Hindlimb muscle (tissue), 1 donor: ENCODE results near the gene ALDH16A1. TPM values are rescaled to one million over a fixed set of nuclear protein-coding genes. Genes with fewer than 3 reads are reported as not detected.

ENCODE experiments used
- DNase-seq: peaks from one replicate; pipeline ENCODE4 v3.0.0-alpha.2; 2013
- polyA plus RNA-seq: library from polyadenylated mRNA; unstranded; fragments of 120-200 nt; gene quantifications from one replicate; pipeline ENCODE4 v1.2.1, GENCODE V29; 2013; ENCODE audit not compliant: insufficient read length

The ALDH16A1 gene
- polyA plus RNA-seq, 1 donor: 14.8 TPM

DNA sequence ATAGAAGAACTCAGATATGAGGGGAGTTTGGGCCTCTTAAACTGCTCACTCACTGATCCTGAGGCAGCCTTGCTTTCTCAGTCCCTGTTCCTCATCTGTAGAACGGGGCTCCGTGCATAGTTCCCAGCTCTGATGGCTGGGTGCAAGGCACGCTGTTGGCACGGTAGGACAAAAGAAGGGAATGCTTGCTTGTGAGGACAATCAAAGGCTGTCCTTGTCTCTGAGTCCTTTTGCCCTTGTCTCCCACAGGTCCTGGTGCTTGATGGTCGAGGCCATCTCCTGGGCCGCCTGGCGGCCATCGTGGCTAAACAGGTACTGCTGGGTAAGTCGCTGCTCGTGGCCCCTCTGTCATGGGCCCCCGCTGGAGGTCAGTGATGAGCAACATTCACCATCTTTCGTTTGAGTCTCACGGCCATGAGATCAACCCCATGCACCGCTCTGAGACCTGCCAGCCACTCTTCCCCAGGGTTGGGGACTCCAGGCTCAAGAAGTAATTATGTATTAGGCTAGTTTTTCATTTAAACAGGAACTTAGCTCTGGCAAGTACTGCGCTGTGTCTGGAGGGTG lies 36.7 kb downstream of the ALDH16A1 start:
- DNase-seq: no peak

DNA sequence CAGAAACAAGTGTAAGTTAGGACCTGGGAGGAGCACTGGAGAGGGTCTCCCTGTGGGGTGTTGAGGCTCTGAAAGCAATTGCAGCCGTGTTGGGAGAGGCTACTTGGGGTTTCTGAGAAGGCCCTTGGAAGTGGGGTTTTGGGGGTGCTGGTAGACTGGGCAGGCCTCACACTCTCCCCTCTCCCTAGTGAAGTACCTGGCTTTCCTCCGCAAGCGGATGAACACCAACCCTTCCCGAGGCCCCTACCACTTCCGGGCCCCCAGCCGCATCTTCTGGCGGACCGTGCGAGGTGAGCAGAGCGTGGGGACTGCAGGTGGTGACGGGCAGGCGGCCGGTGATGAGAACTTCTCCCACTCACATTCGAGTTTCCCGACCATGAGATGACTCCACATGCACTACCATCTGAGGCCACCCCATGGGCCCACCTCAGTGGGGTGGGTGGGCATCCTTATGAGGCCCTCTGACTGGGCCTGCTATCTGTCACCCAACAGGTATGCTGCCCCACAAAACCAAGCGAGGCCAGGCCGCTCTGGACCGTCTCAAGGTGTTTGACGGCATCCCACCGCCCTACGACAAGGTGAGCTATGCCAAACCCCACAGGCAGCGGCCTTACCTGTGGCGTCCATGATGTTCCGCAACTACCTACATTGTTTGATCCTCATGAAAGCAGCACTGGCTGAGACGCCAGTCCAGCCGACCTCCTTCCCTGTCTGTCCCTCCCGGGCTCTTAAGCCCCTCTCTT lies 37.4 kb downstream of the ALDH16A1 start:
- no peak for DNase-seq

GRCh38 chr19:49491030-49491803 lies 38.2 kb downstream of the ALDH16A1 start:
- DNase-seq: no peak

- DNase-seq: no peak
Measured at GRCh38 chr19:49491804-49492572, 39.0 kb downstream of the ALDH16A1 start.

- DNase-seq: no peak
Measured at GRCh38 chr19:49492573-49493405, 39.8 kb downstream of the ALDH16A1 start.

- no peak for DNase-seq
Measured at GRCh38 chr19:49496574-49497008, 43.6 kb downstream of the ALDH16A1 start.

DNA sequence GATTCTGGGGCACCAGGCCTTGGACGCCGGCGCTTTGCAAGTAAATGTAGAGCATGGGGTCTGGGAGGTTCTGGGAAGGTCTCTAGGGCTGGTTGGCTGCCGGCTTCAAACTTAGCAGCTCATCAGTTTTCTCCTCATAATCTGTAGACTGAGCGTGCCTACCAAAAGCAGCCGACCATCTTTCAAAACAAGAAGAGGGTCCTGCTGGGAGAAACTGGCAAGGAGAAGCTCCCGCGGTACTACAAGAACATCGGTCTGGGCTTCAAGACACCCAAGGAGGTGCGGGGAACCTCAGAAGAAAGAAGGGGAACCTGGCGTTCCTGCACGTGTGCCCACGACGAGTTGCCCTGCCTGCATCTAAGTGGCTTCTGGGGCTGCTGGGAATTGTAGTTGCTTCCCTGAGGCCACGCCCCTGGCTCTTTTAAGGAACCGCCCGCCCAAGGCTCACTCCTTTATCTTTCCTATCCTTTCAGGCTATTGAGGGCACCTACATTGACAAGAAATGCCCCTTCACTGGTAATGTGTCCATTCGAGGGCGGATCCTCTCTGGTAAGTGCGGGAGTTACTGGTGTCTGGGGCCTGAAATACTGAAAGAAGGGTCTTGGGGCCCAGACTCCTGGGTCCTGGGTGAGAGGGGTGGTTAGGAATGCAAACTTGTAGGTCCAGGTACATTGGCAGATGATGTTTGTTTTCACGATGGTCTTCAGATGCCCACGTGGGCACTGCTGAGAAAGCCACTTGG lies 44.2 kb downstream of the ALDH16A1 start:
- no peak for DNase-seq

GRCh38 chr19:49497789-49498103 lies 44.7 kb downstream of the ALDH16A1 start:
- no peak for DNase-seq

- DNase-seq: no peak
Measured at GRCh38 chr19:49498475-49498874, 45.5 kb downstream of the ALDH16A1 start.

GRCh38 chr19:49499030-49499670 lies 46.1 kb downstream of the ALDH16A1 start:
- no peak for DNase-seq

- peak; percentile 78 for DNase-seq
Measured at GRCh38 chr19:49502866-49503581, 50.0 kb downstream of the ALDH16A1 start.

DNA sequence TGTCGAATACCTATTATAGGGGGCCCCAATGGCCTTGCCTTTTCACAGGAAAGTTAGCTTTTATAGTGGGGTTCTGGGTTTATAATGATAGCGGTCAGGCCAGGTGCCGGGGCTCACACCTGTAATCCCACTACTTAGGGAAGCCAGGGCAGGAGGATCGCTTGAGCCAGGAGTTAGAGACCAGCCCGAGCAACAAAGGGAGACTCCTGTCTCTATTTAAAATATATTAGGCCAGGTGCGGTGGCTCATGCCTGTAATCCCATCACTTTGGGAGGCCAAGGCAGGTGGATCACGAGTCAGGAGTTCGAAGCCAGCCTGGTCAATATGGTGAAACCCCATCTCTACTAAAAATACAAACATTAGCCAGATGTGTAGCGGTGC lies 50.5 kb downstream of the ALDH16A1 start:
- no peak for DNase-seq

- no peak for DNase-seq
Measured at GRCh38 chr19:49506575-49507105, 53.6 kb downstream of the ALDH16A1 start.

- DNase-seq: no peak
Measured at GRCh38 chr19:49507803-49508494, 54.9 kb downstream of the ALDH16A1 start.

DNA sequence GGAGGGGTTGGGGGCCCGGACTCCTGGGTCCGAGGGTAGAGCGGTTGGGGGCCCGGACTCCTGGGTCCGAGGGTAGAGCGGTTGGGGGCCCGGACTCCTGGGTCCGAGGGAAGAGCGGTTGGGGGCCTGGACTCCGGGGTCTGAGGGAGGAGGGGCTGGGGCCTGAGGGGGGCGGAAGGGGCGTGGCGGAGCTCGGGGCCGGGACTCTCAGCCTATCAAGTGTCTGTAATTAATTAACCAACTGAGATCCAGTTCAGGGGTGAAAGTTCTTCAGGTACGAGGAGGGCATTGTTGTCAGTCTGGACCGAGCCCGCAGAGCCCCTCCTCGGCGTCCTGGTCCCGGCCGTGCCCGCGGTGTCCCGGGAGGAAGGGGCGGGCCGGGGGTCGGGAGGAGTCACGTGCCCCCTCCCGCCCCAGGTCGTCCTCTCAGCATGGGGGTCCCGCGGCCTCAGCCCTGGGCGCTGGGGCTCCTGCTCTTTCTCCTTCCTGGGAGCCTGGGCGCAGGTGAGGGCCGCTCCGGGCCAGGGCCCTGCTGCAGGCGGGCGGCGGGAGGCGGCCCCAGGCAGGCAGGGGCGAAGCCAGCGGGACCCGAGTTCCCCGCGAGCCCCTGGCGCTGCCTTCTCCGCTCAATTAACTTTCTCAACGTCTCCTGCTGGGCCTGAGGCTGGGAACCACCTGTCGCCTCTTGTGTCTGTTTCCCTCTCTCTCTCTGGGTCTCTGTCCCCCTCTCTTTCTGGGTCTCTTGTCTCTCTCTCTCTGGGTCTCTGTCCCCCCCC lies 60.1 kb downstream of the ALDH16A1 start:
- DNase-seq: peak; percentile 71

DNA sequence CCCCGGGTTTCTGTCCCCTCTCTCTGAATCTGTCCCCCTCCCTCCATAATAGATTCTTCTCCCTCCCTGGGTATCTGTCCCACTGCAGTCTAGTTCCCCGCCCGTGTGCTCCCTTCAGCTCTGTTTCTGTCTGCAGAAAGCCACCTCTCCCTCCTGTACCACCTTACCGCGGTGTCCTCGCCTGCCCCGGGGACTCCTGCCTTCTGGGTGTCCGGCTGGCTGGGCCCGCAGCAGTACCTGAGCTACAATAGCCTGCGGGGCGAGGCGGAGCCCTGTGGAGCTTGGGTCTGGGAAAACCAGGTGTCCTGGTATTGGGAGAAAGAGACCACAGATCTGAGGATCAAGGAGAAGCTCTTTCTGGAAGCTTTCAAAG lies 60.7 kb downstream of the ALDH16A1 start:
- DNase-seq: no peak

- no peak for DNase-seq
Measured at GRCh38 chr19:49514151-49514550, 61.1 kb downstream of the ALDH16A1 start.

DNA sequence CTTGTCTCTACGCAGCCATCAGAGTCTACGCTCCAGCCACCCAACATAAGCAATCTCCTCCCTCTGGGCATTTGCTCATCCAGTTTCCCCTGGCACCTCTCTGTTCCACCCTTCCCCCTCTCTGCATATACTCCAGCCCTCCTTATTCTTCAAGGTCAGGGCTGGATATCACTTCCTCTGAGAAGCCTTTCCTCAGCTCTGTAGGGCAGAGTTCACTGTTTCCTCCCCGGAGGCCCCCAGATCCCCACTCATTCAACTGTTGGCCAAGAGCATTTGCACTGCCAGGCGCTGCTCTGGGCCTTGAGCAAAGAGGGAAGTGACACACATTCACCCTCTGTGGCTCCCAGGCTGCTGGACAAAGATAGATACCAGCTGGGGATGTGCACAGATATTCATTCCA lies 62.7 kb downstream of the ALDH16A1 start:
- no peak for DNase-seq
